ENCODE measurements around the gene DUSP10. TPM values are rescaled to one million over a fixed set of nuclear protein-coding genes. Genes with fewer than 3 reads are reported as not detected.

The DUSP10 gene
- total RNA-seq, 1 experiment from 2014 or later = 6.2 TPM

DNA sequence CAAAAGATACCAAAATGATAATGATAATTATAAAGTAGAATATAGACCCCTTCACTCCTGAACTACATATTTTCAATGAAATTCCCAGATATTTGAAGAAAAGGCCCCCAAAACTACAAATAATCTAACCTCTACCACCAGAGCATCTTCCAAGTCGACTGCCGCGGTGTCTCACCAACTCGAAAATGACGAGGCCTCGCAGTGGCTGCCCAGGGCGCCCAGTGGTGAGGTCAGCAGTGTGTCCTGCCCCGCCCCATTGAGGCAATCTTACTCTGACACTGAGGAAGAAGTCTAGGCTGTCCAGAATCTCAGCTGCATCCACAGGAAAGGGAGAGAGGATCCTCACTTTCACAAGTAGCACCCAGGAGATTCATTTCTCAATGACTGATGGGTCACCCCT is 5.2 kb downstream of the DUSP10 start:
- no peaks in the 10 kb centered on the region for H4K20me1 ChIP-seq (ENCODE audit: low read length)
- H3K9ac ChIP-seq (ENCODE audit: low read length) = no peak overlapping the region
- no peaks in the 10 kb centered on the region for H3K27me3 ChIP-seq (ENCODE audit: low read length)
- no peaks in the 10 kb centered on the region for H3K9me3 ChIP-seq (ENCODE audit: low read length)
- no peak for DNase-seq
- peaks cover 6% of the 10 kb centered on the region for H3K4me1 ChIP-seq (ENCODE audit: insufficient read depth, low read length)
- no peak overlapping the region for H2AFZ ChIP-seq (ENCODE audit: low read length)
- no peaks in the 10 kb centered on the region for H3F3A ChIP-seq (ENCODE audit: low read length, unreplicated experiment)
- intact Hi-C loops (cut with micrococcal nuclease) = no loop called here
- CTCF ChIA-PET = no interaction called here
- ATAC-seq = no peak
- H3K4me3 ChIP-seq (ENCODE audit: low read length) = no peak overlapping the region
- no peaks in the 10 kb centered on the region for H3K9me2 ChIP-seq (replicated peaks; ENCODE audit: low read length)
- POLR2A ChIA-PET (ENCODE audit: unreplicated experiment) = no interaction called here
- BruUV-seq (replicated peaks) = no TSS peak
- H3K79me2 ChIP-seq (ENCODE audit: low read length) = 0 out of 2 replicates have a peak, but pooled peaks cover 5% of the 10 kb centered on the region
- no peaks in the 10 kb centered on the region for H3K36me3 ChIP-seq (ENCODE audit: low read depth, low read length)
- no peak overlapping the region for H3K27ac ChIP-seq (ENCODE audit: low read length)
- TF ChIP-seq EZH2 (IDR thresholded peaks at IDR 0.05; ENCODE audit: low read length, unreplicated experiment) (no peak), EZH2phosphoT487 (IDR thresholded peaks at IDR 0.05; ENCODE audit: borderline replicate concordance, low read length) (no peak), CTCF (conservative IDR thresholded peaks at IDR 0.05; ENCODE audit: low read depth, low read length) (no peak)
- H3K4me2 ChIP-seq (ENCODE audit: low read length) = no peak overlapping the region

- intact Hi-C loops (cut with micrococcal nuclease) = no loop called here
- ChIA-PET POLR2A (ENCODE audit: unreplicated experiment) (no interaction called here), CTCF (no interaction called here)
- no peak overlapping the region for H3K27ac ChIP-seq (ENCODE audit: low read length)
- H4K20me1 ChIP-seq (ENCODE audit: low read length) = no peaks in the 10 kb centered on the region
- ATAC-seq (no peak), DNase-seq (no peak)
- peaks cover 6% of the 10 kb centered on the region for H3K4me1 ChIP-seq (ENCODE audit: insufficient read depth, low read length)
- no peaks in the 10 kb centered on the region for H3F3A ChIP-seq (ENCODE audit: low read length, unreplicated experiment)
- no peaks in the 10 kb centered on the region for H3K9me3 ChIP-seq (ENCODE audit: low read length)
- no peaks in the 10 kb centered on the region for H3K9me2 ChIP-seq (replicated peaks; ENCODE audit: low read length)
- BruUV-seq (replicated peaks) = no TSS peak
- H3K36me3 ChIP-seq (ENCODE audit: low read depth, low read length) = no peaks in the 10 kb centered on the region
- H3K9ac ChIP-seq (ENCODE audit: low read length) = no peak overlapping the region
- H3K4me2 ChIP-seq (ENCODE audit: low read length) = no peak overlapping the region
- no peak for TF ChIP-seq EZH2phosphoT487 (IDR thresholded peaks at IDR 0.05; ENCODE audit: borderline replicate concordance, low read length)
- no peak for TF ChIP-seq CTCF (conservative IDR thresholded peaks at IDR 0.05; ENCODE audit: low read depth, low read length)
- TF ChIP-seq EZH2 (IDR thresholded peaks at IDR 0.05; ENCODE audit: low read length, unreplicated experiment) = no peak
- 0 out of 2 replicates have a peak, but pooled peaks cover 5% of the 10 kb centered on the region for H3K79me2 ChIP-seq (ENCODE audit: low read length)
- H3K4me3 ChIP-seq (ENCODE audit: low read length) = no peak overlapping the region
- no peaks in the 10 kb centered on the region for H3K27me3 ChIP-seq (ENCODE audit: low read length)
- no peak overlapping the region for H2AFZ ChIP-seq (ENCODE audit: low read length)
These were observed 5.9 kb downstream of the DUSP10 start for GRCh38 chr1:221735999-221736398.

DNA sequence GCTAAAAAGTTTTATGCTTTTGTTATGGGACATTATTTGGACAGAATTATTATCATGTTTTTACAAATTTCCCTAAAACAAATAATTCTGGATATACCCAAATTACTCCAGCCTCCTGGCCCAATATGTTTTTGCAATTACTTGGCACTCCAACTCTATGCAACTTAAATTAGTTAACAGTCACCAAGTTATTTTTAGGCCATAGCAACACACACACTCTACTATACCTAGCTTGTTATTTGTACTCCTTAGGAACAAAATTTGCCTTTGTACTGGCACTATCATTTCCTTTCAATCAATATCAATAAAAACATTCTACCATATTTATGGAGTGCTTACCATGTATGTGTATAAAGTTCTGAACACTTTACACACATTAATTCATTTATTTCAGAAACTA is 7.7 kb downstream of the DUSP10 start:
- H3K9ac ChIP-seq (ENCODE audit: low read length) = no peak overlapping the region
- H3K4me3 ChIP-seq (ENCODE audit: low read length) = no peak overlapping the region
- H3K4me2 ChIP-seq (ENCODE audit: low read length) = no peak overlapping the region
- TF ChIP-seq EZH2phosphoT487 (IDR thresholded peaks at IDR 0.05; ENCODE audit: borderline replicate concordance, low read length) (no peak), EZH2 (IDR thresholded peaks at IDR 0.05; ENCODE audit: low read length, unreplicated experiment) (no peak), CTCF (conservative IDR thresholded peaks at IDR 0.05; ENCODE audit: low read depth, low read length) (no peak)
- H3K36me3 ChIP-seq (ENCODE audit: low read depth, low read length) = no peaks in the 10 kb centered on the region
- H4K20me1 ChIP-seq (ENCODE audit: low read length) = no peaks in the 10 kb centered on the region
- H3K4me1 ChIP-seq (ENCODE audit: insufficient read depth, low read length) = no peaks in the 10 kb centered on the region
- no peaks in the 10 kb centered on the region for H3F3A ChIP-seq (ENCODE audit: low read length, unreplicated experiment)
- ChIA-PET POLR2A (ENCODE audit: unreplicated experiment) (no interaction called here), CTCF (no interaction called here)
- H3K27ac ChIP-seq (ENCODE audit: low read length) = no peak overlapping the region
- intact Hi-C loops (cut with micrococcal nuclease) = no loop called here
- no TSS peak for BruUV-seq (replicated peaks)
- H3K9me3 ChIP-seq (ENCODE audit: low read length) = no peaks in the 10 kb centered on the region
- no peaks in the 10 kb centered on the region for H3K9me2 ChIP-seq (replicated peaks; ENCODE audit: low read length)
- no peaks in the 10 kb centered on the region for H3K79me2 ChIP-seq (ENCODE audit: low read length)
- no peak overlapping the region for H2AFZ ChIP-seq (ENCODE audit: low read length)
- no peaks in the 10 kb centered on the region for H3K27me3 ChIP-seq (ENCODE audit: low read length)
- DNase-seq (no peak), ATAC-seq (no peak)

All from PC-3 (cell line).